GM12872 (cell line): ENCODE data around the gene MBL2.

Source experiments
- CTCF ChIP-seq: IDR thresholded peaks from 3 replicates; pipeline ENCODE4 v1.5.1; 2011; ENCODE audit warnings: low read depth, mild to moderate bottlenecking, low read length, moderate library complexity; ENCODE audit not compliant: insufficient read depth

The MBL2 gene

DNA sequence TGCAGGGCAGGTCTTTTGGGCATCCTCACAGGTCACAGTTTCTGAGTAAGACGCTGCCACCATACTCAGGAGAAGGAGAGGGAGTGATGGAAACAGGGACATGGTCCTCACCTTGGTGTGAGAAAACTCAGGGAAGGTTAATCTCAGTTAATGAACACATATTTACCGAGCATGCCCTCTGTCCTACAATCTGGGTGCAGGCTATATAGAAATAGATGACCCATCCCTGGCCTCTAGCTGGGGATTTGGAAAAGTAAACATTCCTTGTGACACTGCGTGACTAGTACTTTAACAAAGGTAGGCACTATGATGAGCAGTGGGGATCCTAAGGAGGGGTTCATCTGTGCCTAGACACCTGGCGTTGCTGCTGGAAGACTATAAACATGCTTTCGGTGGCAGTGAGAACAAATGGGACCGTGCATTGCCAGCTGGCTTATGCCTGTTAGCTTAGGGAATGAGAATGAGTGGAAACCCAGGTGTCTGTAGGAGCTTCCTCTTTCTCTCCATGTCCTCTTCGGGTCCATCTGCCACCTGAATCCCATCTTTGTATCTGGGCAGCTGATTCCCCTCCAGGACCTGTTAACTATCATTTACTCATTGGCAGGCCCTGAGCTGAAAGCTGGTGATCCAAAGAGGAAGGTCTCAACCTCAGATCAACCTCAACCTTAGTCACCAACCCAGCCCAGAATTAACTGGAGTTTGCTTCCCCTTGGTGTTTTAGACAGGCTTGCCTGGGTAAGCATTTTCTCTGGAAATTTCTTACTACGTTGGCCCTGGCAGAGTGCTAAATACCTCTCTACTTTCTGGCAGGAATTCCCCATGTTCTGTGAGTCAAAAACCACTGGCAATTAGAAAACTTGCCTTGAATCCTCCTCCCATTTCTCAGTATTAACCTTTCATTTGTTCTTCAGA, 794 bp downstream of the MBL2 start:
- TF ChIP-seq CTCF, result no peak

GRCh38 chr10:52770904-52771303, 1.7 kb downstream of the MBL2 start:
- no peak for TF ChIP-seq CTCF

DNA sequence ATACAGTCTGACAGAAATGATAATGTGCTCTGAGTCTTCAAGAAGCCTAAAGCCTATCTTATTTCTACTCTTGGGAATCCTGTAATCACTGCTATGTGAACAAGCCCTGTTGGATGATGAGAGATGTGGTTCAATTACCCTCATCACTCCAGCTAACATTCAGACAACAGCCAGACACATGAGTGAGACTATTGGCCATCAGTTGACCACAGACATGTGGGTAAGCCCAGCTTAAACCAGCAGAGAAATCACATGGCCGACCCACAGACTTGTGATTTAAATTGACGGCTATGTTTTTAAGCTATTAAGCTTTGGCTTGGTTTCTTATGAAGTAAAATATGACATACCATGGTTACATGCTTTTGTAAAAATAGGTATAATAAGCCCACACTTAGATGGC, 2.6 kb downstream of the MBL2 start:
- no peak for TF ChIP-seq CTCF

DNA sequence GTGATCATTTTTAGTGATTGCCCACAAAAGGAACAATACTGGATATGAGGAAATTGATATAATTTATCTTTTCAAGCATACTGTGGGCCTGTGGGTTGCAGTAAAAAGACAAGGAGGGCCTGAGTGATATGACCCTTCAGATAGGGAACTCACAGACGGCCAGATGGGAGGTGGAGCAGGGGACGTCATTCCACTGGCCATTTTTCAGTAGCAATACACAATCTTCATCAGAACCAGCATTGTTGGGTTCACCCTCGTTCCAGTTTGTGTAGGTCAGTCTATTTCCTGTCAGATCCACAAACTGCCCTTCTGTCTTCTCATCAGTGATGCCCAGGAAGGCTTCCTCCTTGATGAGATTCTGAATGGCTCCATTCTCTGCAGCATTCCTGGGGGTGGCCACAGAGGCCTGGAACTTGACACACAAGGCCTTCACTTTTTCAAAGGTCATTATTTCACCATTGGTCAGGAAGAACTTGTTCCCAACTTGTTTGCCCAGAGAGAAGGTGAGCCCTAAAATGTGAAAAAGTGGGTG, 4.5 kb downstream of the MBL2 start:
- no peak for TF ChIP-seq CTCF

- TF ChIP-seq CTCF, result no peak
These were observed 10.5 kb downstream of the MBL2 start for GRCh38 chr10:52762088-52762487.

DNA sequence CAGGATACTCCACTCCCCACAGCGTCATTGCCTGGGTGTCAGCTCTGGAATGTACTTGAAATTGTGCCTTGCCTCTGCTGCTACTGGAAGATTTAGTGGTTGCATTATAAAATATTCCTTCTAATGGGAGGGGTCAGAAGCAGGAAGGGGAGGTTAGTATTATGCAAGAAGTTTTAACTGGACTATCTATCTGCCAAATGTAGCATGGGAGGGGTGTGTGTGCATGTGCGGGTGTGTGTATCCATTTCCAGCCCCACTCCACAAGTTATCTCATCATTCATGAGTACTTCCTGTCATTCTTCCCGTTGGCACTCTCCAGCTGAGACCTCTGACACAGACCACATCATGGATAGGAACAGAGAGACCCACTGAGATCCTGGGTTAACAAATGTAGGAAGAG, 13.4 kb downstream of the MBL2 start:
- no peak for TF ChIP-seq CTCF

- TF ChIP-seq CTCF, result no peak
These were observed 14.2 kb downstream of the MBL2 start for GRCh38 chr10:52758406-52758805.
